Lung (tissue), 12 donors: Measurements from ENCODE around the gene SUMO3. TPM values are rescaled to one million over a fixed set of nuclear protein-coding genes. Genes with fewer than 3 reads are reported as not detected.

Source experiments
- ATAC-seq: fragments of 200-7000 bp; cut with Tn5 transposase; one replicate; pipeline ENCODE4 v1.9.1; 2020; ENCODE audit warnings: moderate number of reproducible peaks; ENCODE audit not compliant: insufficient read depth, low FRiP score
- DNase-seq, 3 donors: peaks; one replicate each; pipeline ENCODE4 v3.0.0-alpha.2; 2013 to 2017
- H3K27ac ChIP-seq, 2 donors: one replicate each; pipeline ENCODE4 v1.5.1; 2013; ENCODE audit warnings: mild to moderate bottlenecking in 2 of 2, moderate library complexity in 2 of 2, control low read depth in 1 of 2, inconsistent platforms in 1 of 2, low read depth in 1 of 2, low read length in 1 of 2
- H3K27me3 ChIP-seq, 3 donors: one replicate each; pipeline ENCODE4 v1.5.1; 2013; ENCODE audit warnings: low read length in 2 of 3; ENCODE audit not compliant: control insufficient read depth in 3 of 3, insufficient read depth in 3 of 3
- H3K36me3 ChIP-seq, 4 donors: one replicate each; pipeline ENCODE4 v1.5.1; 2013; ENCODE audit warnings: low read length in 4 of 4, mild to moderate bottlenecking in 1 of 4, moderate library complexity in 1 of 4; ENCODE audit not compliant: control insufficient read depth in 4 of 4, insufficient read depth in 4 of 4
- H3K4me1 ChIP-seq, 5 donors: one replicate each; pipeline ENCODE4 v1.5.1; 2013; ENCODE audit warnings: low read length in 5 of 5, mild to moderate bottlenecking in 2 of 5, moderate library complexity in 1 of 5; ENCODE audit not compliant: control insufficient read depth in 5 of 5, insufficient read depth in 5 of 5
- H3K4me3 ChIP-seq: one replicate; pipeline ENCODE4 v1.5.1; 2013; ENCODE audit warnings: mild to moderate bottlenecking, control low read depth, moderate library complexity
- H3K9ac ChIP-seq, 2 donors: one replicate each; pipeline ENCODE4 v1.5.1; 2013; ENCODE audit warnings: low read length in 2 of 2, control low read depth in 1 of 2; ENCODE audit not compliant: insufficient read depth in 1 of 2
- H3K9me3 ChIP-seq, 4 donors: one replicate each; pipeline ENCODE4 v1.5.1; 2013; ENCODE audit warnings: low read length in 3 of 4, mild to moderate bottlenecking in 1 of 4, moderate library complexity in 1 of 4; ENCODE audit not compliant: control insufficient read depth in 4 of 4, insufficient read depth in 3 of 4
- CTCF ChIP-seq: IDR thresholded peaks from 2 replicates; pipeline ENCODE4 v1.5.1; 2012; ENCODE audit warnings: mild to moderate bottlenecking; ENCODE audit errors: control extremely low read depth, extremely low read depth
- WGBS, 2 donors: extraction: QIAGEN DNeasy Blood & Tissue Kit; methylation state at CpG; one replicate each; pipeline ENCODE4 v1.1.7; 2013; 5-methylcytosine and 5-hydroxymethylcytosine counted together
- polyA plus RNA-seq, 2 donors: library from polyadenylated mRNA; stranded (reverse); fragments of 200-250 nt; gene quantifications; one replicate each; pipeline ENCODE4 v1.2.1, GENCODE V29; 2013
- total RNA-seq, 2 donors: library from RNA; depleted of rRNA in 1 of 2; stranded (reverse); fragments of >200 nt in 1 of 2; gene quantifications; one replicate each; pipeline ENCODE4 v1.2.1, GENCODE V29; 2014 to 2021
- donor health status: control.
- donor health status: control.
- donor health status: Bipolar disorder and iron deficiency.
- donor health status: healthy.
- donor health status: DM: yes; HTN: yes; CAD: no.

SUMO3 gene
- total and polyA plus RNA-seq, 4 donors, result 40.4 to 96.4 (median 66.0) TPM

- Histone ChIP-seq H3K36me3 (peaks cover 0 to 7% (median 0%) of the 10 kb centered on the region in 4 donors), H3K4me1 (peaks cover 0 to 22% (median 2%) of the 10 kb centered on the region in 5 donors), H3K27ac (no peak overlapping the region), H3K9me3 (no peaks in the 10 kb centered on the region), H3K27me3 (no peaks in the 10 kb centered on the region), H3K9ac (no peak overlapping the region), H3K4me3 (no peak overlapping the region)
- TF ChIP-seq CTCF, result no peak
- no peak for ATAC-seq
- 64 to 79% methylated on average over 25 to 26 of the region's 26 CpGs for WGBS, 2 donors
- DNase-seq, result no peak
These were observed 53.3 kb downstream of the SUMO3 start for GRCh38 chr21:44764319-44765230.

GRCh38 chr21:44763451-44764318 lies 54.2 kb downstream of the SUMO3 start:
- no peak overlapping the region for H3K9ac ChIP-seq
- H3K9me3 ChIP-seq, result no peaks in the 10 kb centered on the region
- 82 to 88% methylated on average over 18 to 25 of the region's 25 CpGs for WGBS, 2 donors
- peaks cover 0 to 6% (median 0%) of the 10 kb centered on the region in 4 donors for H3K36me3 ChIP-seq
- H3K27ac ChIP-seq, result no peak overlapping the region
- no peak for DNase-seq
- ATAC-seq, result no peak
- H3K4me3 ChIP-seq, result no peak overlapping the region
- peaks cover 0 to 26% (median 2%) of the 10 kb centered on the region in 5 donors for H3K4me1 ChIP-seq
- no peaks in the 10 kb centered on the region for H3K27me3 ChIP-seq
- no peak for TF ChIP-seq CTCF

GRCh38 chr21:44763050-44763378 lies 54.8 kb downstream of the SUMO3 start:
- TF ChIP-seq CTCF, result no peak
- no peak for ATAC-seq

More at GRCh38 chr21:44763050-44763378, 54.8 kb downstream of the SUMO3 start:
- H3K9me3 ChIP-seq, result peaks cover 0 to 2% (median 0%) of the 10 kb centered on the region in 4 donors
- H3K4me1 ChIP-seq, result peaks cover 0 to 31% (median 2%) of the 10 kb centered on the region in 5 donors
- no peak overlapping the region for H3K9ac ChIP-seq
- no peaks in the 10 kb centered on the region for H3K36me3 ChIP-seq
- 68 to 73% methylated on average over 8 of the region's 8 CpGs for WGBS, 2 donors
- H3K27me3 ChIP-seq, result no peaks in the 10 kb centered on the region
- no peak overlapping the region for H3K27ac ChIP-seq
- no peak for DNase-seq
- H3K4me3 ChIP-seq, result no peak overlapping the region
